B cell (primary cell): ENCODE results near the gene PDGFRB. TPM values are rescaled to one million over a fixed set of nuclear protein-coding genes. Genes with fewer than 3 reads are reported as not detected.

Experiments
- ATAC-seq: fragments of 200-7000 bp; cut with Tn5 transposase; one replicate; pipeline ENCODE4 v1.10.0; 2021; ENCODE audit warnings: low read depth, mild to moderate bottlenecking, moderate number of reproducible peaks, moderate library complexity
- CTCF ChIA-PET: fragments of 350-600 bp; sonication (Branson Sonifier 250); formaldehyde crosslinking; loops from one replicate; lab custom pipeline; 2021; ENCODE audit warnings: antibody characterized with exemption, inconsistent platforms; lab: Charles Lee
- POLR2A ChIA-PET: fragments of 350-600 bp; sonication (Branson Sonifier 250); formaldehyde crosslinking; loops from one replicate; lab custom pipeline; 2021; ENCODE audit warnings: antibody characterized with exemption; lab: Charles Lee
- DNase-seq: peaks from one replicate; pipeline ENCODE4 v3.0.0; 2013
- H2AFZ ChIP-seq: 2 replicates; pipeline ENCODE4 v1.6.1; 2012; ENCODE audit warnings: mild to moderate bottlenecking, low read depth, low read length; ENCODE audit not compliant: insufficient read depth, poor library complexity, severe bottlenecking
- H3K27ac ChIP-seq, 2 donors: 1 replicate in 1 of 2; 2 replicates in 1 of 2; pipeline ENCODE4 v1.5.1; 2012 to 2013; ENCODE audit warnings: low read length in 2 of 2, mild to moderate bottlenecking in 2 of 2, moderate library complexity in 1 of 2
- H3K27me3 ChIP-seq, 4 experiments: fragments of 200-600 bp in 1 of 4; sonication (generic) in 1 of 4; replicated peaks in 1 of 4; 1 replicate in 2 of 4; 2 replicates in 2 of 4; pipeline versions ENCODE4 v1.6.1 to v1.7.0; 2013 to 2016; ENCODE audit warnings: low read length in 3 of 4, mild to moderate bottlenecking in 2 of 4, mixed read lengths in 1 of 4, moderate library complexity in 1 of 4; ENCODE audit not compliant: insufficient read depth in 4 of 4, control insufficient read depth in 3 of 4; ENCODE audit errors: control extremely low read depth in 1 of 4
- H3K36me3 ChIP-seq, 2 experiments: replicated peaks in 1 of 2; 1 replicate in 1 of 2; 2 replicates in 1 of 2; pipeline versions ENCODE4 v1.6.1 to v1.7.1; 2013; ENCODE audit warnings: low read length in 1 of 2; ENCODE audit not compliant: insufficient read depth in 2 of 2, control insufficient read depth in 1 of 2; ENCODE audit errors: control extremely low read depth in 1 of 2, extremely low read depth in 1 of 2
- H3K4me1 ChIP-seq, 2 donors: fragments of 200-600 bp in 1 of 2; sonication (generic) in 1 of 2; 1 replicate in 1 of 2; 2 replicates in 1 of 2; pipeline versions ENCODE4 v1.5.1 to v1.6.1; 2013 to 2017; ENCODE audit warnings: low read length in 2 of 2; ENCODE audit not compliant: control insufficient read depth in 2 of 2, insufficient read depth in 2 of 2
- H3K4me2 ChIP-seq: replicated peaks from 2 replicates; pipeline ENCODE3; 2012; ENCODE audit warnings: mild to moderate bottlenecking, low read depth, low read length; ENCODE audit not compliant: poor library complexity, severe bottlenecking
- H3K4me3 ChIP-seq, 5 experiments: fragments of 200-600 bp in 1 of 5; sonication (generic) in 1 of 5; 1 replicate in 3 of 5; 2 replicates in 2 of 5; pipeline versions ENCODE4 v1.5.1 to v1.7.0; 2011 to 2016; ENCODE audit warnings: low read length in 4 of 5, mild to moderate bottlenecking in 4 of 5, low read depth in 2 of 5, control low read depth in 1 of 5, moderate library complexity in 1 of 5; ENCODE audit not compliant: insufficient read depth in 1 of 5; ENCODE audit errors: control extremely low read depth in 1 of 5, extremely low read depth in 1 of 5
- H3K79me2 ChIP-seq: fragments of 200-600 bp; sonication (generic); one replicate; pipeline ENCODE4 v1.6.0; 2016; ENCODE audit warnings: low read length; ENCODE audit not compliant: control insufficient read depth, insufficient read depth
- H3K9ac ChIP-seq: fragments of 200-600 bp; sonication (generic); 2 replicates; pipeline ENCODE4 v1.6.1; 2017; ENCODE audit warnings: mild to moderate bottlenecking, low read length, moderate library complexity
- H3K9me3 ChIP-seq, 3 donors: one replicate each; pipeline versions ENCODE4 v1.6.1 to v1.7.1; 2013; ENCODE audit warnings: low read length in 2 of 3; ENCODE audit not compliant: control insufficient read depth in 2 of 3, insufficient read depth in 1 of 3; ENCODE audit errors: control extremely low read depth in 1 of 3
- H4K20me1 ChIP-seq: 2 replicates; pipeline ENCODE4 v1.6.0; 2012; ENCODE audit warnings: mild to moderate bottlenecking, low read length; ENCODE audit not compliant: insufficient read depth, control insufficient read depth, poor library complexity, severe bottlenecking
- H3K27ac Mint-ChIP-seq: one replicate; pipeline ENCODE4 v1.8.0; 2021; ENCODE audit warnings: mixed read lengths
- H3K27me3 Mint-ChIP-seq: one replicate; pipeline ENCODE4 v1.8.0; 2021; ENCODE audit warnings: mixed read lengths
- H3K4me1 Mint-ChIP-seq: one replicate; pipeline ENCODE4 v1.8.0; 2021; ENCODE audit warnings: mixed read lengths
- H3K4me3 Mint-ChIP-seq: one replicate; pipeline ENCODE4 v1.8.0; 2021; ENCODE audit warnings: mixed read lengths
- H3K9me3 Mint-ChIP-seq: one replicate; pipeline ENCODE4 v1.8.0; 2022; ENCODE audit warnings: mixed read lengths; ENCODE audit not compliant: insufficient read depth
- EZH2 ChIP-seq: IDR thresholded peaks from 2 replicates; pipeline ENCODE4 v1.6.1; 2012; ENCODE audit warnings: borderline replicate concordance, low read depth, mild to moderate bottlenecking, moderate library complexity, low read length; ENCODE audit not compliant: insufficient read depth, poor library complexity, severe bottlenecking
- WGBS: methylation state at CpG from one replicate; pipeline ENCODE4 v1.1.5; 2013; ENCODE audit warnings: missing lambda C conversion rate; ENCODE audit not compliant: insufficient coverage; 5-methylcytosine and 5-hydroxymethylcytosine counted together
- intact Hi-C: fragments of 100-400 bp; cut with micrococcal nuclease; formaldehyde crosslinking; loops from one replicate; pipeline ENCODE4 v1.10.0; 2022
- polyA plus RNA-seq: library from polyadenylated mRNA; depleted of rRNA; stranded (reverse); fragments of >200 nt; gene quantifications from 2 replicates; pipeline ENCODE4 v1.2.3, GENCODE V29; 2012
- total RNA-seq, 2 donors: library from RNA; stranded (reverse); fragments of 120-200 nt in 1 of 2; gene quantifications; 1 replicate in 1 of 2; 2 replicates in 1 of 2; pipeline versions ENCODE4 v1.2.3 to v1.2.4, GENCODE V29; 2013 to 2022
- TF ChIP-seq, protein P1 (sequence below): fragments of 200-600 bp; IDR thresholded peaks from one replicate; pipeline ENCODE4 v1.8.0; 2022; ENCODE audit warnings: antibody characterized with exemption, mild to moderate bottlenecking

The PDGFRB gene
- total and polyA plus RNA-seq, 2 donors (not counting 1 experiment from before 2014, with no cell fraction given) = 0.42 to 3.6 TPM

DNA sequence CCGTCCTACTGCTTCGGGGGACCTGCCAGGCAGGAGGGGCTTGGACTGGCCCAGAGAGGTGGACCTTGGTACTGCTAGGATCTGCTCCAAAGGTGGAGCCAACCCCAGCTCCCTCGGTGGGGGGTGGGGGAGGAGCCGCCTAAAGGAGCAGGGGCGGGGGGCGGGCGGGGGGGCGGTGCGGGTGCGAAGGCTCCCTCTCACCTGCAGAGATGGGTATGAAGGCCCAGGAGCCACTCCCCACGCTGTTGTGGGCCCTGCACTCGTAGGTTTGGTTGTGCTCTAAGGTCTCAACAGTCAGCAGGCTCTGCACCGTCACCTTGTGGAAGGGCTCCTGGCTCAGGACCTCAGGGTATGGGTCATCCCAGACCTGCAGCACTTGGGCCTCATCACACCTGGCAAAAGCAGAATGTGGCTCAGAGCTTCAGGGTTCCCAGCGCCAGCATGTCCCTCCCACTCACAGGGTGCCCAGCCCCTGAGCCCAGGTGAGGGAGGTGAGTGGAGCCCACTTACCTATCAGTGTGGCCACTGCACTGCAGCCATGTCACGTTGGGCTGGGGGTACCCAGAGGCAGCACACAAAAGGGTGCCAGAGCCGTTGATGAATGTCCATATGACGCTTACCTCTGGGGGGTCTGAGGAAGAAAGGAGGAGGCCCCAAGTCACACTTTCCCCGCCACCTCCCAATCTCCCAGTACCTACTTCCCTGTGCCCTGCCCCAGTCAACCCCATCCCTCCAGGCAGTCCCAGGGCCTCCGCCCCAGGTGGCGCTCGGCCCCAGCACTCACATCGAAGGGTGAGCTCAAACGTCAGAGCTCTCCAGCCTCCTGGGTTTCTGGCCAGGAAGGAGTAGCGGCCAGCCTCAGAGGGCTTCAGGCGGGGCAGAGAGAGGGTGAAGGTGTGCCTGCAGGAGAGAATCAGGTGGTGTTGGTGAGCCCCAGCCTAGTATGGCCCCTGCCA, 85.7 kb downstream of the PDGFRB start:
- 93% methylated on average over 13 of the region's 25 CpGs for WGBS
- Histone ChIP-seq H3K9ac (no peak overlapping the region), H3K27ac (no peak overlapping the region), H3K27me3 (no peaks in the 10 kb centered on the region), H3K4me1 (peaks cover 0 to 22% of the 10 kb centered on the region in 2 donors), H3K9me3 (peaks cover 0 to 7% (median 3%) of the 10 kb centered on the region in 3 donors), H3K36me3 (no peaks in the 10 kb centered on the region), H3K4me2 (no peak overlapping the region), H3K79me2 (no peaks in the 10 kb centered on the region), H3K4me3 (no peak overlapping the region), H2AFZ (no peak overlapping the region), H4K20me1 (no peaks in the 10 kb centered on the region)
- Mint-ChIP-seq H3K4me3 (no peak overlapping the region), H3K9me3 (no peaks in the 10 kb centered on the region), H3K4me1 (peaks cover 18% of the 10 kb centered on the region), H3K27ac (no peak overlapping the region), H3K27me3 (no peaks in the 10 kb centered on the region)
- no peak for DNase-seq
- TF ChIP-seq, protein P1, sequence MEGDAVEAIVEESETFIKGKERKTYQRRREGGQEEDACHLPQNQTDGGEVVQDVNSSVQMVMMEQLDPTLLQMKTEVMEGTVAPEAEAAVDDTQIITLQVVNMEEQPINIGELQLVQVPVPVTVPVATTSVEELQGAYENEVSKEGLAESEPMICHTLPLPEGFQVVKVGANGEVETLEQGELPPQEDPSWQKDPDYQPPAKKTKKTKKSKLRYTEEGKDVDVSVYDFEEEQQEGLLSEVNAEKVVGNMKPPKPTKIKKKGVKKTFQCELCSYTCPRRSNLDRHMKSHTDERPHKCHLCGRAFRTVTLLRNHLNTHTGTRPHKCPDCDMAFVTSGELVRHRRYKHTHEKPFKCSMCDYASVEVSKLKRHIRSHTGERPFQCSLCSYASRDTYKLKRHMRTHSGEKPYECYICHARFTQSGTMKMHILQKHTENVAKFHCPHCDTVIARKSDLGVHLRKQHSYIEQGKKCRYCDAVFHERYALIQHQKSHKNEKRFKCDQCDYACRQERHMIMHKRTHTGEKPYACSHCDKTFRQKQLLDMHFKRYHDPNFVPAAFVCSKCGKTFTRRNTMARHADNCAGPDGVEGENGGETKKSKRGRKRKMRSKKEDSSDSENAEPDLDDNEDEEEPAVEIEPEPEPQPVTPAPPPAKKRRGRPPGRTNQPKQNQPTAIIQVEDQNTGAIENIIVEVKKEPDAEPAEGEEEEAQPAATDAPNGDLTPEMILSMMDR = no peak
- TF ChIP-seq EZH2 = no peak
- ChIA-PET POLR2A (no interaction called here), CTCF (no interaction called here)
- intact Hi-C loops = no loop called here
- no peak for ATAC-seq
